Measurements from ENCODE around the gene ZNF519. TPM values are rescaled to one million over a fixed set of nuclear protein-coding genes. Genes with fewer than 3 reads are reported as not detected.

ZNF519 gene
- total RNA-seq, 1 donor from 2014 or later, result 13.2 TPM

DNA sequence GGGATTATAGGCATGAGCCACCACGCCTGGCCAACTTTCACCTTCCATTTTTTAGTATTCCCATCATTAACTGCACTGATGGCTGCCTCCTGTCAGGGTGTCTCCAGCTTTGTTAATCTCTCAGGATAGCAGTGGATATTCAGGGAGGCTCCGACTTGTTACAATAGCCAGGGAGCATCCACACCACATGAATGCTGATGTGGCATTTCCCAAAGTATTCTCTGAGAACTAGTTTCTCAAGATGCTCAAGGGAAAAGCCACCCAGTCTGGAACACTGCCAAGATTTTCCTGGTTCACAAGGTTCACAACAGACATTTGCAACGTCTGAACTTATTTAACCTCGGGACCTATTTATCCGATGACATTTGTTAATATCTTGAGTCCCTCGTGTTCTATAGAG, 33.8 kb downstream of the ZNF519 start:
- DNase-seq (ENCODE audit: low spot score), result no peak

- no peak for DNase-seq (ENCODE audit: low spot score)
These were observed 34.5 kb downstream of the ZNF519 start for GRCh38 chr18:14097761-14098160.

DNA sequence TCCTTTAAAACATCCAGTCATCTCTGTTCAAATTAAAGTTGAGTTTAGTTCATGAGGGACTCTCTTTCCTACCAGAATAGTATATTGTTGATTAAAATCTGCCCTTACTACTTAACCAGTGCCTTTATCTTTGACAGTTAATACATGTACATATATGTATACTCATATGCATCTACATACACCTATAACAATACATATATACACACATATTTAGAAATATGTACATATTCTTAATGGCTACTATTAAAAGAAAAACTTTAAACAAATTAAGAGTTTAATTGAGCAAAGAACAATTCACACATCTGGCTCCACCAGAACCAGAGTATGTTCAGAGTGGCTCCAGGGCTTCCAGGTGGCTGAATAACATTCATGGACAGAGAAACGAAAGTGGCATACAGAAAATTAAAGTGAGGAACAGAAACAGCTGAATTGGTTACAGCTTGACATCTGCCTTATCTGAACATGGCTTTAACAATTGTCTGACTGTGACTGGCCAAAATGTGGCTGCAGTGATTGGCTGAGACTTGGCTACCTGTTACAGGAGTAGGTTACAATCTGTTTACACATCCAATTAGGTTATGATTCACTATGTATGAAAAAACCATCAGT, 38.8 kb downstream of the ZNF519 start:
- DNase-seq (ENCODE audit: low spot score), result no peak

DNA sequence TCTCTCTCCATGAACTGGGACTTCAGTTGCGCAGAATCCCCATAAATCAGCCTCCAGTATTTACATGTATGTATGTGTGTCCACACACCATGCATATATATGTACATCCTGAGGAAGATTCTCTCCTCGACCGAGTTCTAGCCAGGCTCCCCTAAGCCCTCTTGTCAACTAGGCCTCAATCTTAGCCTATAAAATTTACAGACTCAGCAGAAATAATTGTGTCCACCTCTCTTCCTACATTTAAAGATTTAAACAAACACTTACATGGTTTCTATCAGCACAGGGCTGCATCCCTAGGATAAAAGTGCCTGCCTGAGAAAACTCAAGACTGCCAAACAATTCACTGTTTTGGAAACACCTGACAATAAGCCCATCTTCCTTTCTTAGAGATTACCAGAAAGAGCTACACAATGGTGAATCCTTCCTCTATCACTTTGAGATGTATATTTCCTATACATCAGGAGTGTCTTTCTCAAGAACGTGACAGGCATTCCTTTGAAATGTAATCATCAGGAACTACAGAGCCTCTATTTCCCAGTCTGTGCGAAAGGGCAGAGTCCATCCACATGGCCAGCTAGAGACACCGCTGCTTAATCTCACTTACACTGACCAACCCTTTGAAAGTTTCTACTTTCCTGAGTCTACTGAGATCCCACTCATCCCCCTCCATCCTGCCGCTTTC, 39.5 kb downstream of the ZNF519 start:
- no peak for DNase-seq (ENCODE audit: low spot score)

GRCh38 chr18:14089781-14090180, 42.5 kb downstream of the ZNF519 start:
- DNase-seq (ENCODE audit: low spot score), result no peak

DNA sequence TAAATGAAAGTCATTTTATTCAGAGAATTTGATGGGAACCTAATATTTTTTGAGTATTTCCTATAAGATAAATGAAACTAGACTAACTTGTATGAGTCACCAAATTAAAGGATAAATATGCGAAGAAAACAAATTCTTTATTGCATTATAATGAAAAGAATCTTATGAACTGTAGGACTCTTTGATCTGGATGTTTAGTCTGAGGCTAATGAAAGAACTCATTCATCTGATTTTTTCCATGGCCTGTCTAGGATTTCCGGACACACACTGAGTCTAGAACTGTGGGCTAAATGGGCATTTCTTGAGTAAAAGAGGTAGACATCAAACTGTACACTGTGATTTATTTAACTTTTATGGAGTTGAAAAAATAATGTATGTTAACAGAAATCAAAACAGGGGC, 43.0 kb downstream of the ZNF519 start:
- DNase-seq (ENCODE audit: low spot score), result no peak

DNA sequence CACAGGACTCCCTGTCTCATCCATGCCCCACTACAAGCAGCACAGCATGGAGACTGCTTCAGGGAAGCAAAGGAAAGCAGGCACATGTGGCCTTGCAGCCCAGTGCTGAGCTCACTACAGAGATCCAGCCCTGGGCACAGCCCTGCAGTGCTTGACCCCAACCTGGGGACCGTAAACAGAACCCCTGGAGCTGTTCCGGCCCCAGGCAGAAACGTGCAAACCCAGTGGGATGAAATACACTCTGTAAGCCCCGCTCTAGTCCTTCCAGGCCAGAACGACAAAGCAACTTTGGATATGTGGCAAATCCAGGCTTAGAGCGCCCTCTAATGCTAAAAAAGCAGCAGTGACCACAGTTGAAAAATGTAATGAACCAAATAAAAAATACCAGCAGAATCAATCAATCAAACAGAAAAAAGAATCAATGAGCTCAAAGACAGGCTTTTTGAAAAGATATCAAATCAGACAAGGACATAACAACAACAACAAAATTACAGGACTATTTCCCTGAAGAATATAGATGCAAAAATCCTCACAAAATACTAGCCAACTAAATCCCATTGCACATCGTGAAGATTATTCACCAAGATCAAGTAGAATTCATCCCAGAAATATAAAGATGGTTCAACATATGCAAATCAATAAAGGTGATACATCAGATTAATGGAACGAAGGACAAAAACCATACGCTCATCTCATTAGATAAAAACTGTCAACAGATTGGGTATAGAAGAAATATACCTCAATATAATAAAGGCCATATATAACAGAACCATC, 45.6 kb downstream of the ZNF519 start:
- DNase-seq (ENCODE audit: low spot score), result no peak

DNA sequence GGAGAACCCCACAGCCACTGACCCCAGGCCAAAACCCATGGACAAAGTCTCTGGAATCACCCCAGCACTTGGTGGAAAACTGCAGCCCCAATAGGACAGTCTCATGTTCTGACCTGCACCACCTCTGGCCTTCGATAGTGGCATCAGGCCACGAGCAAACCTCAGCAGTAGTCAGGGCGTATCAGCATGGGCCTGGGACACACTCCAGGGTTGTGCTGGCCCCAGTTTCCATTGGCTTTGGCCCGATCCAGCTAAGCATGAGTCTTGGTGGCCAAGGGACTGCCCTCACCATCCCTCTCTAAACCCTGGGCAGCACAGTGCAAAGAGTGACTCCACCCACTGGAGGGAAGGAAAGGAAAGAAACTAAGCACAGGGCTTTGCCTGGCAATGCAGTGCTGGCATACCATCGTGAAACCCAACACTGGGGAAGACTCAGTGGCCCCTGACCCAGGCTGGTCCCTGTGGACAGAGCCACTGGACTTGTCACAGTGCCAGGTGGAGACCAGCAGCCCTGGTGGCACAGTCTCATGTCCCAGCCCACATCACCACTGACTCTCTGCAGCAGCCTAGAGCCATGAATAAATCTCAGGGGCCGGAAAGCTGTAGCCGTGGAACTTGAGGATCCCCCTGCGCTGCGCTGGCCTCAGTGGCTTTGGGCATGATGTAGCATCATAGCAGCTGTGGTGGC, 46.3 kb downstream of the ZNF519 start:
- no peak for DNase-seq (ENCODE audit: low spot score)

DNA sequence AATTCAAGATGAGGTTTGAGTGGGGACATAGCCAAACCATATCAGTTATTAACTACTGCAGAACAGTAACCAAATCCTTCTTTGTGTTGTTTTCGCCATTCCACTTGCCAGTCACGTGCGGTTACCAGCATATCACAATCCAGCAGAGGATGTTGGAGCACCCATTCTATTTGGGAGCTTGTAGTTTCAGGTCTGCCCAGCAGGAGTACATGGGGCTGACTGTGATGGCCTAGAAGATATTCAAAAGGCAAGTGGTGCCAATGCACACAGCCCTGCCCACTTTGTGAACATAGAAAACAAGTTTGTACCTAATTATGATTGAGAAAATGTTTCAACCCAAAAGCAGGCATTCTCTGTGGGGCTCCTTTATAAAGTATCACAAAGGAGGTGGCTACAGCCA, 57.0 kb downstream of the ZNF519 start:
- DNase-seq (ENCODE audit: low spot score), result no peak

GRCh38 chr18:14074187-14074586, 58.0 kb downstream of the ZNF519 start:
- no peak for DNase-seq (ENCODE audit: low spot score)

DNA sequence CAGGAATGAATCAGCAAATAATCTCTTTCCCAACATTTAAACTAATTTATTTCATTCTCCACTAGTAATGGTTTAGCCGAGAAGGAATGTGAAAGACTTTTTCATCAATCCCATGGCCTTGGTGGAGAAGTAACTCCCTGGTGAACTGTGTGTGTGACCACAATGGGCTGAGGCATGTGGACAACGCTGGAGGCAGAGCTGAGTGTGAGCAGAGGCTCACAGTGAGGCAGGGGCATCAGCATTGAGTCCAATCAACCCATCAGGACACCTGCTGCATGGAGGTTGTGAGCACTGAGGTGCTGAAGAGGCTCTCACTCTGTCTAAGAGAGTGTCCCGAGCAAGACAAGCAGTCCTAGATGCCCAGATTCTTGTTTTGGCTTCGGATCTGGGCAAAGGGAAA, 78.6 kb downstream of the ZNF519 start:
- no peak for DNase-seq (ENCODE audit: low spot score)

Other genes starting within 250 kb of the ZNF519 start
- 0.60 TPM for gene MC2R, start 216.9 kb downstream of the ZNF519 start, total RNA-seq